Fibroblast of skin of abdomen (primary cell): ENCODE data around the gene FUNDC1.

Experiments
- DNase-seq: peaks from one replicate; pipeline ENCODE4 v3.0.0-alpha.2; 2013

The FUNDC1 gene

GRCh38 chrX:44480591-44480990 lies 62.1 kb downstream of the FUNDC1 start:
- DNase-seq: no peak

GRCh38 chrX:44474410-44474809 lies 68.2 kb downstream of the FUNDC1 start:
- DNase-seq: no peak
